Stimulated activated naive CD8-positive, alpha-beta T cell treated with anti-CD3 and anti-CD28 coated beads, Interleukin-15, Interleukin-2, amounts not matched to agents 100 U/mL and 50 U/mL, for 24 hours (primary cell): ENCODE results near the gene RNF186.
"Not testable (repeated sequence)": the region's sequence is repeated elsewhere in the genome, so short reads cannot be mapped to it uniquely, and the experiment has no call there.

ENCODE experiments used
- ATAC-seq: fragments of 150-1000 bp; cut with Tn5 transposase; one replicate; pipeline ENCODE4 v1.10.0; 2021
- DNase-seq: peaks from one replicate; pipeline ENCODE4 v3.0.0; 2021

RNF186 gene

DNA sequence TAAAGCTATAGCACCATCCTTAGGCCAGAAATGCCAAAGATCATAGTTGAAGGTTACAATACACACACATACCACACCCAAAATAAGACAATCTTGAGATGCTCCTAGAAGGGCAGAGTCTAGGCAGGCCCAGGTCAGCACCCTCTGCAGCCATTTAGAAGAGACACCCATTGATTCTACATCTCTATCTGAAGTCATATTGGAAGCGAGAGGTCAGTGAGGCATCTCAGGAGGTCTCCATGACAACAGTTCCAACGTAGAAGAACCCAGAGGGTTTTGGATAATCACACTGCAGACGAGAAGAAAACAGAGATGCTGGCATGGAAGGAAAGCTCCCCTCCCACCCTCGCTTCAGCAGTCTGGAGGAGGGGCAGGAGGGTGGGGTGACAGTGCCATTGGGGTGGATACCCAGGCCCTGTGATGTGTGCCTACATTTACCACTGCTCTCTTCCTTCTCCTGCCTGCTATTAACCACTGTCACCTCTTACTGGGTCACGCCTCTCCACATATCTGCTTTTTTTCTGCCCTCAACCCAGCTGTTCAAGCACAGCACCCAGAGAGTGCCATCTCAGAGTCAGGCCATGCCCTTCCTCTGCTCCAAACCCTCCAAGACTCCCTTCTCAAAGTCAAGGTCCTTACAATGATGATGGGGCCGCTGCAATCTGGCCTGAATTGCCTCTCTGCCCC, 21.6 kb downstream of the RNF186 start:
- DNase-seq: no peak
- no peak for ATAC-seq

DNA sequence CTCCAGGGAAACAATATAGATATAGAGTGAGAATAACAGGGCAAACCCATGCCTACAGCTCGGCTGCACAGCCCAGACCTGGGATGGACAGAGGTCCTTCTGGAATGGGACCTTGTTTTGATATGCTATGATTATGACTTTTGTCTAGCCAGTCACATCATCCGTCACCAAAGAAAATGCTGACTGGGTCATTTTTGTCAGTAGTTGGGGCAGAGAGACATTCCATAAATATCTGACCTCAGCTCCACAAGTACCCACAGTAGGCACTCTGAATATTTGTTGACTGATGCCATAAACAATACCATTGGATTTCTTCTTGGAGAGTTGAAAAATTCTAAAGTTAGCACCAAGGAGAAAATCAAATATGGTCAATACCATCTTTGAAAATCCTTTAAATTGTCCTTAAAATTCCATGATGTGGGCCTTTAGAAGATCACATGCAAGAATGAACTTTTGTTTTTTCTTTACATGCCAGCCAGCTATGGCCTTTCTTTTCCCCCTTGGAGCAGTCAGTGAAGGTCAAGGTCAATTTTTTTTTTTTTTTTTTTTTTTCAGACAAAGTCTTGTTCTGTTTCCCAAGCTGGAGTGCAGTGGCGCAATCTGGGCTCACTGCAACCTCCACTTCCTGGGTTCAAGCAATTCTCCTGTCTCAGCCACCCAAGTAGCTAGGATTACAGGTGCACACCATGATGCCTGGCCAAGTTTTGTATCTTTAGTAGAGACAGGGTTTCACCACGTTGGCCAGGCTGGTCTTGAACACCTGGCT, 22.7 kb downstream of the RNF186 start:
- no peak for DNase-seq
- no peak for ATAC-seq

DNA sequence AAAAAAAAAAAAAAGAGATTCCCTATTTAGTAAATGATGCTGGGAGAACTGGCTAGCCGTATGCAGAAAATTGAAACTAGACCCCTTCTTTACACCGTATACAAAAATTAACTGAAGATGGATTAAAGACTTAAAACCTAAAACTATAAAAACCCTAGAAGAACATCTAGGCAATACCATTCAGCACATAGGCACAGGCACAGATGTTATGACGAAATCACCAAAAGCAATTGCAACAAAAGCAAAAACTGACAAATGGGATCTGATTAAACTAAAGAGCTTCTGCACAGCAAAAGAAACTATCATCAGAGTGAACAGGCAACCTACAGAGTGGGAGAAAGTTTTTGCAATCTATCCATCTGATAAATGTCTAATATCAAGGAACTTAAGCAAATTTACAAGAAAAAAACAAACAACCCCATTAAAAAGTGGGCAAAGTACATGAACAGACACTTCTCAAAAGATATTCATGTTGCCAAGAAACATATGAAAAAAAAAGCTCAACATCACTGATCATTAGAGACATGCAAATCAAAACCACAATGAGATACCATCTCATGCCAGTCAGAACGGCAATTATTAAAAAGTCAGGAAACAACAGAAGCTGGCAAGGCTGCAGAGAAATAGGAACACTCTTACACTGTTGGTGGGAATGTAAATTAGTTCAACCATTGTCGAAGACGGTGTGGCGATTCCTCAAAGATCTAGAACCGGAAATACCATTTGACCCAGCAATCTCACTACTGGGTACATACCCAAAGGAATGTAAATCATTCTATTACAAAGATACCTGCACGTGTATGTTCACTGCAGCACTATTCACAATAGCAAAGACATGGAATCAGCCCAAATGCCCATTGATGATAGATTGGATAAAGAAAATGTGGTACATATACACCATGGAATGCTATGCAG, 24.8 kb downstream of the RNF186 start:
- DNase-seq, ATAC-seq: not testable (repeated sequence)

DNA sequence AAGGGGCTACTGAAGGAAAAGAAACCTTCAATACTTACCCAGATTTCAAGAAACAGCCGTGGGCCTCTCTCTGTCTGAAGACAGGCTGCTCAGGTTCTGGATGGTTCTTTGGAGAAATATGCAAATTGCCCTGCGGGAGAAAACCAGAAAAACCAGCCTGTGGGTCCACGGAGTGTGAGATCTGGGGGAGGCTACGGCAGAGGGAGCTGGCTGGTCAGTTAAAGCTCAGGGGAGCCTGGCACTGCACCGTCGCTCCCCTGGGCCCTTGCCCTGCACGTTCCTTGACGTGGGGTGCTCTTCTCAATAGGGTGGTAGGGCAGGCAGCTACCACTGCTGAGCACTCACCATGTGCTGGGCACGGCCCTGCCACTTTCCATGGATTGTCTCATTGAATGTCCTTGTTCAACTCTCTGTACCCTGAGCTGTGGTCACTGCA, 28.1 kb downstream of the RNF186 start:
- ATAC-seq: no peak
- no peak for DNase-seq

DNA sequence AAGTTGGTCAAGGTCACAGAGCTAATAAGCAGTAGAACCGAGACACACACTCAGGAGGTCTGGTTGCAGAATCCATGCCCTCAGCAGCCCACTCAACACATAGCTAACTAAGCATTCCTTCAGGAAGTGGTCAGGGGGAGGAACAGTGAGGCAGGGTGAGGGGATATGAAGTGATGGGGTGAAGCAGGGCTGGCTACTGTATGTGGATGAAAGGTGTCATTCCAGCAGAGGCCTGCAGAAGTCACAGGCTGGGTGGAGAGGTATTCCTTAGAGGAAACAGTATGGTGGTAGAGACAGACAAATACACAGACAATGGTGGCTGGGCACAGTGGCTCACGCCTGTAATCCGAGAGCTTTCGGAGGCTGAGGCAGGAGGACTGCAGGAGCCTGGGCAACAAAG, 29.4 kb downstream of the RNF186 start:
- no peak for DNase-seq
- ATAC-seq: no peak

DNA sequence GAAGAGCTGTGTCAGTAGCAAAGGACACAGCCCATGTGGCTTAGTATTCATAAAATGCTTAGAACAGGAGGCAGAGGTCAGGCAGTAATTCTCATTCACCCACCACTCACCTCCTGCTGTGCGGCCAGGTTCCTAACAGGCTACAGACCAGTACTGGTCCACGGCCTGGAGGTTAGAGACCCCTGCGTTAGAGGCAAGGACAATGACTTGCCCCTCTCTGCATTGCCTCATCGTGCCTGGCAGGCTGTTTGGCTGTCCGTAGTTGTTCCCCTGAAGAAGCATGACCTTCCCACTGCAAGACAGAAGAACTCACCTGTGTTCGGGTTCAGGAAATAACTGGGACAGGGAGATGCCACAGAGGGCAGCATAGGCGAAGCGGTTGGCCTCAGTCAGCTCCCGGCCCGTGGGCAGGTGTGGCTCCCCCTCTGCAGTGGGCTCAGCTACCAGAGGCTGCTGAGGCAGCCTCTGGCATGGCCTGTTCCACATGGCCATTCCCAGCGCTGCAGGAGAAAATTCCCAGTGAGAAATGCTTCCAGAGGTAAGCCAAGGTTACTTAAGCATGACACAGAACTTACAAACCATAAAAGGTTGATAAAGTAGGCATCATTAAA, 34.7 kb downstream of the RNF186 start:
- ATAC-seq (no peak), DNase-seq (no peak)

DNA sequence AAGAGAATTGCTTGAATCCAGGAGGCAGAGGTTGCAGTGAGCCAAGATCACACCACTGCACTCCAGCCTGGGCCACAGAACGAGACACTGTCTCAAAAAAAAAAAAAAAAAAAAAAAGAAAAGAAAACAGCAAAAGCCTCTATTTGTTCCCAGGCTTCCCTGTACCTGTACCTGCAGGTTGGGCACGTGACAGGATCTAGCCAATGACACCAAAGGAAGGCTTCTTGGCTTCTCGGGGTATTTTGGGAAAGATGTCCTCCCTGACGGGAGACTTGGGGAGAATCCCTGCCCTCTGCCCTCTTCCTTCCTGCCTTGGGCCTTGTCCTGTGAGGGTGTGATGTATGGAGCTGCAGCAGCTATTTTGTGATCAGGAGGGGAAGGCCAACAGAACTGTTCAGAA, 38.1 kb downstream of the RNF186 start:
- no peak for DNase-seq
- no peak for ATAC-seq

DNA sequence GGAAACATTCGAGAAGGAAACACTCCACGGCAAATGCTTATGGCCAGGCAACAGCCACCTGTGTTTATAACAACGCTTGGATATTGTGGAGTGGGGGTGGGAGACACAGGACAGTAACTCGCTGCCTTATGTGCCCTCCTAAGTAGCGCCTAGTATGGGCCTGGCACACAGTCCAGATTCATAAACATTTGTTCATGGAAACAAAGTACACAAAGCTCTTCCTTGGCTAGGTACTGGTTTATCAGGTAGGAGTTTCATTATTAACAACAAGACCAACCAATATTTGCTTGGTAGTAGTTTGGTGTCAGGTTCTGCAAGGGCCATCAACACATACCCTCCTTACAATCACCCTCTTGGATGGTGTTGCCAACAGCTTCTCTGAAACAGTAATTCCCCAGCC, 38.8 kb downstream of the RNF186 start:
- DNase-seq (no peak), ATAC-seq (no peak)

DNA sequence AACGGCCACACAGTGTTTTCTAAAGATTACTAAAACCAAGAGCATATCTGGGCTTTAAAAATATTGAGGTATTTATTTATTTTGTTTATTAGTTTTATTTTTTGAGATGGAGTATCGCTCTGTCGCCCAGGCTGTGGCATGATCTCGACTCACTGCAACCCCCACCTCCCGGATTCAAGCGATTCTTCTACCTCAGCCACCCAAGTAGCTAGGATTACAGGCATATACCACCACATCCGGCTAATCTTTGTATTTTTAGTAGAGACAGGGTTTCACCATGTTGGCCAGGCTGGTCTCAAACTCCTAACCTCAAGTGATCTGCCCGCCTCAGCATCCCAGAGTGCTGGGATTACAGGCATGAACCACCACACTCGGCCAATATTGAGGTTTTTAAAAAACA, 39.3 kb downstream of the RNF186 start:
- no peak for ATAC-seq
- DNase-seq: no peak

DNA sequence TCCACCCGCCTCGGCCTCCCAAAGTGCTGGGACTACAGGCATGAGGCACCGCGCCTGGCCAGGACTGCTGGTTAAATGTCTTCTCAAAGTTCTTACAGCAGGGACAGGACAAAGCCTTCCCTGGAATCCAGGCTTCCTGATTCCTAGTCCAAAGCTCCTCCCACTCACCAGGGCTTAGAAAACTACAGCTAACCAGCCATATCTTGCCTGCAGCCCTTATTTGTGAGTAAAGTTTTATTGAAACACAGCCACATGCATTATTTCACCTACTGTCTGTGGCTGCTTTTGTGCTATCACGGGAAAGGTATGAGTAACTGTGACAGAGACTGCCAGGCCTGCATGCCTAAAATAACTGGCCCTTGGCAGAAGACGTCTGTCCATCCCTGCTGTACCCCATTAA, 39.8 kb downstream of the RNF186 start:
- ATAC-seq (no peak), DNase-seq (no peak)

DNA sequence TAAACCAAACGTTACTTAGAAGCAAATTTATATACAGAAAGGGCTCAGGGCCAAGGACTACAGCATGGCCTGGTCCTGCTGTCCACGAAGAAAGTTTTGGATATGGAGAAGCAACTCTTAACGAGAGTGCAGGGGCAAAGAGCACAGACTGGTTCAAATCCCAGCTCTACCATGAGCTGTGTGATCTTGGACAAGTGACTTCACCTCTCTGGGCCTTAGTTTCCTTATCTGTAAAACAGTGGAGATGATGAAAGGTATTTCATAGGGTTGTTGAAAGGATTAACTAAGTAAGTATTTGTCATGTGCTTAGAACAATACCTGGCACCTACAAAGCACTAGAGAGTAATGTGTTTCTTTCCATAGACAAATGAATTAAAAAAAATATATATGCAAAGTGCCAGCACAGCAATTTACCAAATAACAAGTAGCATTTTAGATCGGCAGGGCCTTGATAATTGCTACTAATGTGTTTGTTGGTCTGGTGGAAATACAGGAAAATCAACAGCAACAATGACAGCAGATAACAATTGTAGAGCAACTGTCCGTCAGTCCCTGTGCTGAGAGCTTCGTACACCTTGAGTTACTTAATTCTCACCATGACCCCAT, 40.8 kb downstream of the RNF186 start:
- ATAC-seq (no peak), DNase-seq (no peak)

DNA sequence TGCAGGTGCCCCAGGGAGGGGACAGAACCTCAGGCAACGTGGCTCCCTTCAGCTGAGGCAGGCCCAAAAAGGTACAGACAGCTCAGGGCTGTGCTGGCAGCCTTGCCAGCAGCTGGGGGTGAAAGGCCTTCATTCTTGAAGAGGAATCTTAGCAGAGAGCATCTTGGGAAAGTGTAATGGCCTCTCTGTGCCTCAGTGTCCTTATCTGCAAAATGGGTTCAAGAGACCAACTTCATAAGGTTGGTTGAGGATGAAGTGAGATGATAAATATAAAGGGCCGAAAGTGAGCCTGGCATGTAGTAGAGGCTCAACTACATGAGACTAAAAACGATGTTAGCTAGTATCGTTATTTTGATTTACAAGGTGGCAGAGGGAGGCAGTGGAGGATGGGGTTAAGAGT, 41.6 kb downstream of the RNF186 start:
- DNase-seq: no peak
- ATAC-seq: no peak

DNA sequence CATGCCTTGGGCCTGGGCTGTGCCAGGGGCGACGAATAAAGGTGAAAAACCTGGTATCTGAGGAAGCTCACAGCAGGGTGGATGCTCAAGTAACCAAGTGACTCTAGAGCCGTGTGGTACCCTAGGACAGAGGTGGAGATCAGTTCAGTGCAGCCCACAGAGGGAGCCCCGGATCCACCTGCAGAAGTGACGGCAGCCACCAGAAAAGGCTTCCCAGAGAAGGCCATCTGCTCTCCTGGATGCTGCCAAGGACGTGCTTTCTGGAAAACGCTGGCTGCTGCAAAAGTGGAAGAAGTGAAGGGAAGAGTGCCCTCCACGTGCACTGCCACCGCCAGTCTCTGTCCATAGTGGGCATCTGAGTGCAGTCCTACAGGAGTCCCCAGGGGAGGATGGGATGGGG, 43.0 kb downstream of the RNF186 start:
- ATAC-seq: no peak
- no peak for DNase-seq

DNA sequence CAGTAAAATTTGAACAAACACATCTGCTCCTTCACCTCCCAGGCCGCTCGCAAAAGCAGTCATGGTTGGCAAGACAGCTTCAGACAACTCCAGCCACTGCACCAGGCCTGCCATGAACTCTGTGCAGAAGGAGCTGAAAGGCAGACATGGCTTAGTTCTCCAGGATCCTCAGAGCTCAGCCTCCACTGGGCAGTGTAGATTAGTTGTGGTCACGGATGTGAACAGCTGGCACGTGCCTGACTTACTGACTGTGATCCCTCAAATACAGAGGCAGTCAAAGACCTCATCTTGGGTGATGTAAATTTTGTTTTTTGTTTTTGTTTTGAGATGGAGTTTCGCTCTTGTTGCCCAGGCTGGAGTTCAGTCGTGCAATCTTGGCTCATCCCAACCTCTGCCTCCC, 43.7 kb downstream of the RNF186 start:
- no peak for ATAC-seq
- DNase-seq: no peak

DNA sequence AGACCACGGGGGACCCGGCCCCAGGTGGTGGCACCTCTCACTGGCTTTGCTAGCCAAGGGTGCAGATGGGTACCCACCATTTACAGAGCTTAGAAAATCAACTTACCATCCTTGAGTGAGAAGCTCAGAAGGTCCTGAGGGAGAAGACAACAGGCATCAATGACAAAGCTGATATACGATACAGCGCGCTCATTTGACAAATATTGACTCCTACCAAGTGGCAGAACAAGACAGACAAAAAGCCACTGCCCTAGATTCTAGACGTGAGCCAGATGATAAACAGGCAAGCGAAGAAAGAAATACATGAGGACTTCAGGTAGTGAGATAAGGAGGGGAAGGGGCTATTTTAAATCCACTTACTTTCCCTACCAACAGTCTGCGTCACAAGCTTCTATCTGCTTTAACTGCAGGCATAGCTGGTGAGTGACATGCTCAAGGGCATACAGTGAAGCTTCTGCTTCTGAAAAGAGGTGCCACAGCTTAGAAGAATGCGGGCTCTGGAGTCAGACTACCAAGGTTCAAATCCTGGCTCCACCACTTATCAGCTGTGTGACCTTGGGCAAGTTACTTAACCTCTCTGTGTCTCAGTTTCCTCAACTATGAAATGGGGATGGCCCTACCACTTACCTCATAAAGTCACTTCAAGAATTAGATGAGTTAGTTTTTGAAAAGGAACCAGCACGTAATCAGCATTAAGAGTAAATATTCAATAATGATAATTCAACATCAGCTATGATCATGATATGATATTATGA, 44.5 kb downstream of the RNF186 start:
- DNase-seq (no peak), ATAC-seq (no peak)

DNA sequence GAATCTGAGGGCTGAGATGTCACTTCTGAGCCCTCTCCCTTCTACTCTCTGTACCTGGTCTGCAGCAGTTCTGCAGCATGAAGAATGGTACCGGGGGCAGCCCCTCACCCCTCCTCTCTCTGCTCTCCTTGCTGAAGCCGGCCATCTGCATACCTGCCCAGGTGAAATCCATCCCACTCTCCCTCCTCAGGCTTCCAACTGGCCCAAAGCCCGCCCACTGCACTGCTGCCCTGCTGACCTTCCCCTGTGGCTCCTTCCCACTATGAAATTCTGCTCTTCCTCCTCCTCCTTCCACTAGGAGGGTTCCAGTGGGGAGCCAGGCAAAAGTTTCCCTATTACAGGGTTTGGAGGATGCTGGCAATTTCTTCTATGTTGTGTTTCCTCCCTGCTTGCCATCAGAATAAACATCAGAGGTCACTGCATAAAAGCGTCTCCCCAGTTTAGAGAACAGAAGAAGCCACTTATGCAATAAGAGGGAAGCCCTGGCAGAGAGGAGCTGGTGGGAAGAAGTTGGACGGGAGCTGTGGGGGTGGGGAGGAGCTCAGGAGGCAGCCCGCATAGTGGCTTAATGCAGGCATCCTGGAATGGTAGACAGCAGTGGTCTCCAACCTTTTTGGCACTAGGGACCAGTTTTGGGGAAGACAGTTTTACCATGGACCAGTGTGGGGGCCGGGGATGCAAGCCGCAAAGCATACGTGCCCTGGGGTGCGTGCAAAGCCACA, 45.7 kb downstream of the RNF186 start:
- DNase-seq (no peak), ATAC-seq (no peak)

DNA sequence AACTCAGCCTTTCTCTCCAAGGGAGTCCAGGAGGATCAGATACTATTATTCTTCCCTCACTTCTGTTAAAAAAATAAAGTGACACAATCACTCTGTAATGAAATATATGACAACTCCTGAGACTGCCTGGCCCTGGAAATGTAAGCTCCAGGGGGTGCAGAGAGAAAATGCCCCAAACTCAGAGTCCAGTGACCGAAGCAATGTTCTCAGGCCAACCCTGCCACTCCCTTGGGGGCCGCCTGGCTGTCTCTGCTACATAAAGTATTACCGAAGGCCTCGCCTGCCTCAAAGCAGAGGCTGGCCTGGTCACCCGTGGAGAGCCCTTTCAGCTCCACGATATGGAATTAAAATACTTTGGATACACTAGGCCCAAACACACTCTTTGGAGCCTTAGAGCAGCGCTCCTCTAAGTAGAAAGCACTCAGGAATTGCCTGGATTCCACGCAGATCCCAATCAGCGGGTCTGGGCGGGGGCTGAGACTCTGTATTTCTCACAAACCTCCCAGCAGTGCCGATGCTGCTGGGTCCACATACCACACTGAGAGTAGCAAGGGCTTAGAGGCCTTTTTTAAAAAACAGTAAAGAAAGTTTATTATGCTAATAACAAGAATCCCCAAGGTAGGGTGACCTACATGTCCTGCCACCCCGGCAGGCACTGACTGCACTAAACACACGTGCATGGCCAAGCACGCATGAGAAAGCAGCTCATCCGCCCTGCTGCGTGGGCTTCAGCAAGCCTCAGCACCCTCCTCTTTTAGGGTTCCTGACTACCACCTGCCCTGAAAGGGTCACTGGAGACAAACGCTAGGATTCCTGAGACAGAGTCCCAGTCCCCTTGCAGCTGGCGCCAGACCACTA, 46.5 kb downstream of the RNF186 start:
- DNase-seq: no peak
- no peak for ATAC-seq

DNA sequence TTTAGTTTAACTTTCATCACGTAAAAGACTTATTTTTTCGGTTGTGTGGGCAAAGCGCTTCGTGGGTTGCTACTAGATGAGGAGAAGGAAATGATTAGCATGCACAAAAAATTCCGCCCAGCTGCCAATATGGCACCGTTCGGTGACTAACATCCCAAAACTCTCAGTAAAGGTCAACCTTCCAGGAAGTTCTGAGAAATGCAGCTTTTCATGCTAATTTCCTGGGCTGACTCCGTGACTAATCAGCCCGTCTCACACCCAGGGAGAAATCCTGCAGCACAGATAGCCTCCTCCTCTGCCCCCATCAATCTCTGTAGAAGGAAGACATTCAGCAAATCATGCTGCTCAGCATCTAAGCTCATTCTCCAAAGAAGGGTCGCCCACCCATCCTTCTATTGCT, 49.5 kb downstream of the RNF186 start:
- peak; percentile 85 for ATAC-seq
- peak; percentile 34 for DNase-seq

DNA sequence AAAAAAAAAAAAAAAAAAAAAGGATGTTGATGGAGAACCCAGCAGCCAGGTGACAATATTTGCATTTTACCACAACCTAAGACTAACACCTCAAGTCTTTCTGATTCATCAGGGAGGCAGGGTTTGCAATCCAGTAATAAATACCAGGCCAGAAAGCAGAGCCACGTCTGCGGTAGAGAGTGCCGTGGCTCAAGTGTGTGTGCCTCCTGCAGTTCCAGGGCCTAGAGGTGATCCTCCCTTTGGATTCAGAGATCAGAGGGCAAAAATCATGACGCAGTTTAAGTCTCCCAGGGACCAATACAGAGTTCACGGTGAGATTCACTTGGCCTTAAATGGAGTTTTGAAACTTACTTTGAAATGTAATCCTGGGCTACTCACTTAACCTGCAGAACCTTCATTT, 50.2 kb downstream of the RNF186 start:
- ATAC-seq (peak; percentile 30), DNase-seq (no peak)
